C4-2B (cell line): ENCODE results near the gene EIF4H.

Experiments used
- H3K27ac ChIP-seq: fragments of 450-650 bp; 2 replicates; pipeline ENCODE4 v1.5.1; 2017
- CTCF ChIP-seq: fragments of 450-650 bp; conservative IDR thresholded peaks from 2 replicates; pipeline ENCODE4 v1.5.1; 2017; ENCODE audit warnings: mild to moderate bottlenecking
- ZFX ChIP-seq: fragments of 450-650 bp; IDR thresholded peaks from 2 replicates; pipeline ENCODE4 v1.6.1; 2017

Gene EIF4H

GRCh38 chr7:74182453-74183090 lies 8.4 kb downstream of the EIF4H start:
- H3K27ac ChIP-seq = peak overlapping the region; percentile 44
- TF ChIP-seq ZFX (no peak; the same call in 1 of the 2 replicates), CTCF (no peak)

- peak overlapping the region; percentile 44 for H3K27ac ChIP-seq
These were observed 9.0 kb downstream of the EIF4H start for GRCh38 chr7:74183142-74183541.

GRCh38 chr7:74183653-74184450 lies 9.7 kb downstream of the EIF4H start:
- H3K27ac ChIP-seq = no peak overlapping the region
- TF ChIP-seq CTCF = peak; percentile 62
- TF ChIP-seq ZFX = no peak

More at GRCh38 chr7:74183142-74183541, 9.0 kb downstream of the EIF4H start:
- no peak for TF ChIP-seq CTCF
- TF ChIP-seq ZFX = no peak

GRCh38 chr7:74185016-74185415 lies 10.9 kb downstream of the EIF4H start:
- H3K27ac ChIP-seq = no peak overlapping the region
- no peak for TF ChIP-seq CTCF
- no peak for TF ChIP-seq ZFX

GRCh38 chr7:74185636-74186035 lies 11.5 kb downstream of the EIF4H start:
- TF ChIP-seq CTCF (no peak), ZFX (no peak; the same call in 1 of the 2 replicates)
- H3K27ac ChIP-seq = no peak overlapping the region

- TF ChIP-seq ZFX (no peak), CTCF (no peak)
- H3K27ac ChIP-seq = no peak overlapping the region
These were observed 13.9 kb downstream of the EIF4H start for GRCh38 chr7:74187915-74188675.
